Activated CD4-positive, alpha-beta T cell treated with anti-CD3 and anti-CD28 coated beads for 36 hours (primary cell): Measurements from ENCODE around the gene TICAM1. TPM values are rescaled to one million over a fixed set of nuclear protein-coding genes. Genes with fewer than 3 reads are reported as not detected.
A peak's percentile ranks its signal among the peaks of the same experiment; 100 is the strongest.
"Not testable (repeated sequence)": the region's sequence is repeated elsewhere in the genome, so short reads cannot be mapped to it uniquely, and the experiment has no call there.

Experiments
- ATAC-seq: fragments of 200-7000 bp; cut with Tn5 transposase; one replicate; pipeline ENCODE4 v1.10.0; 2021; ENCODE audit warnings: mild to moderate bottlenecking, moderate library complexity
- CTCF ChIA-PET: fragments of 350-600 bp; sonication (Branson Sonifier 250); formaldehyde crosslinking; loops from one replicate; lab custom pipeline; 2021; ENCODE audit warnings: antibody characterized with exemption; lab: Charles Lee
- POLR2A ChIA-PET: fragments of 350-600 bp; sonication (Branson Sonifier 250); formaldehyde crosslinking; loops from one replicate; lab custom pipeline; 2021; ENCODE audit warnings: antibody characterized with exemption, inconsistent platforms; lab: Charles Lee
- DNase-seq: peaks from one replicate; pipeline ENCODE4 v3.0.0-alpha.2; 2020
- H3K27ac Mint-ChIP-seq: one replicate; pipeline ENCODE4 v1.8.0; 2021; ENCODE audit warnings: mixed read lengths
- H3K27me3 Mint-ChIP-seq: one replicate; pipeline ENCODE4 v1.8.0; 2021; ENCODE audit warnings: mixed read lengths
- H3K36me3 Mint-ChIP-seq: one replicate; pipeline ENCODE4 v1.8.0; 2021; ENCODE audit warnings: low read depth, mixed read lengths
- H3K4me1 Mint-ChIP-seq: one replicate; pipeline ENCODE4 v1.8.0; 2021; ENCODE audit warnings: mixed read lengths
- H3K4me3 Mint-ChIP-seq: one replicate; pipeline ENCODE4 v1.8.0; 2021; ENCODE audit warnings: mild to moderate bottlenecking, moderate library complexity, mixed read lengths
- H3K9me3 Mint-ChIP-seq: one replicate; pipeline ENCODE4 v1.8.0; 2021; ENCODE audit warnings: low read depth, mixed read lengths
- intact Hi-C, 2 experiments: fragments of 100-400 bp; cut with DNase I in 1 of 2; cut with micrococcal nuclease in 1 of 2; formaldehyde crosslinking; loops; one replicate each; pipeline versions ENCODE4 v1.14.2 to v1.15.1; 2022 to 2024; cut with DNase I, micrococcal nuclease
- total RNA-seq, 2 experiments: library from RNA; stranded (reverse); gene quantifications; one replicate each; pipeline ENCODE4 v1.2.3, GENCODE V29; 2021

Gene TICAM1
- total RNA-seq, 2 experiments from 2014 or later: 23.4 to 24.1 TPM

DNA sequence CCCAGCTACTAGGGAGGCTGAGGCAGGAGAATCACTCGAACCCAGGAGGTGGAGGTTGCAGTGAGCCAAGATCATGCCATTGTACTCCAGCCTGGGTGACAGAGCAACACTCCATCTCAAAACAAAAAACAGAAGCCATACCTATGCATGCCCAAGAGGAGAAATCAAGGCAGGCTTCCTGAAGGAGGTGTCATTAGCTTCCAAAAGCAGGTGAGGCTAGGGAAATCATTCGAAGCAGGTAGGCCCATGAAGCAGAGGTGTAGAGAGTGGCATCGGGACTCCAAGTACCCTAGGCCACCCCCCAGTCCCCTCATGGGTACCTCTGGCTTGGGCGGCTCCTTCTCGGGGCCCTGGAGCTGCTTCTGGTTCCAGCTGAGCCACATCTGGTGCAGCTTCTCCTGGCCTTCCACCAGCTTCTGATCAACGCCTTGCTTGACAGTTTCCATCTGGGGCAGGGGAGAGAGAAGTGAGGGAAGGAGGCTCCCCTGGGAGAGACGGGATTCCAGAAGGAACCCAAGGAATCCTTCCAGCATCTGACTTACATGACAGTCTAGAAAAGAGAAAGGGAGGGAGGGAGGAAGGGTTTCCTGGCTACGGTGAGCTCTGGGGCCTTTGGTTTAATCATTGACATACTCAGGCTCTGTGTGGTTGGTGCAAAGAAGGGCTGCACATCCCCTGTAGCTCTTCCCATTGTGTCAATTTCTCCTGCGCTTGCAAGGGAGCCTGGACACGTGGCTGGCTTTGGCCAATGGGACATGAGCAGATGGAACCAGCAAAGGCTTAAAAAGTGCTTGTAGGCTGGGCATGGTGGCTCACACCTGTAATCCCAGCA lies 13.1 kb upstream of the TICAM1 start:
- Mint-ChIP-seq H3K27me3 (no peaks in the 10 kb centered on the region), H3K27ac (no peak overlapping the region), H3K9me3 (no peaks in the 10 kb centered on the region), H3K36me3 (peaks cover 13% of the 10 kb centered on the region), H3K4me3 (no peak overlapping the region), H3K4me1 (peaks cover 12% of the 10 kb centered on the region)
- ATAC-seq: no peak
- CTCF ChIA-PET: no interaction called here
- no peak for DNase-seq
- POLR2A ChIA-PET: no interaction called here
- intact Hi-C loops: no loop called here

DNA sequence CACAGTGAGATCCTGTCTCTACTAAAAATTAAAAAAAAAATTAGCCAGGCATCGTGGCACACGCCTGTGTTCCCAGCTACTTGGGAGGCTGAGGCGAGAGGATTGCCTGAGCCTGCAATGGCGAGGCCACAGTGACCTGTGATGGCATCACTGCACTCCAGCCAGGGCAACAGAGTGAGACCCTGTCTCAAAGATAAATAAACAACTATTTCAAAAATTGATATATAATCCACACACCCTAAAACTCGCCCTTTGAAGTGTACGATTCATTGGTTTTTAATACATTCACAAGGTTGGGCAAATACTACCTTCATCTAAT lies 12.1 kb upstream of the TICAM1 start:
- ATAC-seq (no peak), DNase-seq (no peak)
- Mint-ChIP-seq H3K4me1 (peaks cover 12% of the 10 kb centered on the region), H3K4me3 (no peak overlapping the region), H3K36me3 (peaks cover 20% of the 10 kb centered on the region), H3K27me3 (no peaks in the 10 kb centered on the region), H3K9me3 (no peaks in the 10 kb centered on the region), H3K27ac (no peak overlapping the region)
- POLR2A ChIA-PET: no interaction called here
- CTCF ChIA-PET: no interaction called here
- intact Hi-C loops: no loop called here

DNA sequence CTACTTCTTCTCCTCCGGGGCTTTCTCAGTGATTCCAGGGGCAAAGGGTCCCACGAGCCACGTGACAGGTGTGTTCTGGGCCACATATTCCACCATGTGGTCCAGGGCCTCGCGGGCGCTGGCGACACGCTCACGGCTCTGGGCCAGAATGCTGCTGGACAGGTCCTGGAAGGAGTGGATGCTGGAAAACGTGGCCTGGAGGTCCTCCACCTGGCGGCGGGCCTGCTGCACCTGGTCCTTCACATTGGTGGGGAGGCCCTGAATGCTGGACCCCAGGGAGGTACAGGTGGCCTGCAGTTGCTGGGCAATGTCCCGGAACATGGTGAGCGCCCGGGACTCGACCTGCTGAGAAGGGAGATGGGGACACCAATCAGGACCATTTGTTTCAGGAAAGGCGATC lies 7.7 kb upstream of the TICAM1 start:
- CTCF ChIA-PET: no interaction called here

DNA sequence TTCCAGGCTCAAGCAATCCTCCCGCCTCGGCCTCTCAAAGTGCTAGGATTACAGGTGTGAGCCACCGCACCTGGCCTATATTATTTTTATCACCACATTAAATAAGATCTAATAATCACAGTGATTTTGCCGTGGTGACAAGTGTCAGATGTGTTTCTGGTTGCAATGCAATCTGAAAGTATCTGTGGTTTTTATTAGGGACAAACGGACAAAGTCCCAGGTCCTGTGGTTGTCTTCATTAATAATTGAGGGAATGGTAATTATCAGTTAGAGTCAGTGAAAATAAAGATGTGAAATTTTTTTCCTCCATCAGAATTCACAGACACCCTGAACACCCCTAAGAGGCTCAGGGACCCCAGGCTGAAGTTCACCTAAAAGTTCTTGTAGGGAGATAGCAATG lies 1.3 kb upstream of the TICAM1 start:
- no peaks in the 10 kb centered on the region for H3K9me3 Mint-ChIP-seq
- peak overlapping the region; percentile 58 for H3K27ac Mint-ChIP-seq
- ChIA-PET CTCF (interaction anchor here (3.5 kb wide), 1 partner anchor 23 kb away, joined by 23 read pairs; no protein-coding TSS in a partner anchor), POLR2A (no interaction called here)
- H3K4me1 Mint-ChIP-seq: peaks cover 22% of the 10 kb centered on the region
- DNase-seq (no peak), ATAC-seq (no peak)
- H3K36me3 Mint-ChIP-seq: peaks cover 15% of the 10 kb centered on the region
- intact Hi-C loops: no loop called here
- H3K27me3 Mint-ChIP-seq: no peaks in the 10 kb centered on the region
- peak overlapping the region; percentile 20 for H3K4me3 Mint-ChIP-seq

More for the DNA sequence above, 7.7 kb upstream of the TICAM1 start:
- intact Hi-C loops: no loop called here
- POLR2A ChIA-PET: no interaction called here
- Mint-ChIP-seq H3K27ac (no peak overlapping the region), H3K36me3 (peaks cover 18% of the 10 kb centered on the region), H3K4me1 (peaks cover 12% of the 10 kb centered on the region), H3K27me3 (no peaks in the 10 kb centered on the region), H3K4me3 (no peak overlapping the region), H3K9me3 (no peaks in the 10 kb centered on the region)
- DNase-seq: no peak
- no peak for ATAC-seq

DNA sequence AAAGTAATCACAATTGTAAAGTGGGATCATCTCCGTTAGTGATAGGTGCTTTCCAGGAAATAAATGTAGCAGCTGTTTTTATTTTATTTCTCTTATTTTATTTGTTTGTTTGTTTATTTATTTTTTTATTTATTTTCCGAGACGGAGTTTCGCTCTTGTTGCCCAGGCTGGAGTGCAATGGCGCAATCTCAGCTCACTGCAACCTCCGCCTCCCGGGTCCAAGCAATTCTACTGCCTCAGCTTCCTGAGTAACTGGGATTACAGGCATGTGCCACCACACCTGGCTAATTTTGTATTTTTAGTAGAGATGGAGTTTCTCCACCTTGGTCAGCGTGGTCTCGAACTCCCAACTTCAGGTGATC lies 448 bp upstream of the TICAM1 start:
- ChIA-PET CTCF (interaction anchor here (2.2 to 3.5 kb wide), 2 partner anchors 19 to 22 kb away, joined by 15 to 23 read pairs; no protein-coding TSS in a partner anchor), POLR2A (interaction anchor here (1.2 kb wide), 1 partner anchor 41 kb away, joined by 5 read pairs; the partner anchor contains the start of gene FEM1A)
- H3K9me3 Mint-ChIP-seq, H3K27me3 Mint-ChIP-seq, ATAC-seq, DNase-seq: not testable (repeated sequence)
- Mint-ChIP-seq H3K36me3 (peaks cover 15% of the 10 kb centered on the region), H3K4me1 (peaks cover 22% of the 10 kb centered on the region), H3K4me3 (peak overlapping the region; percentile 85), H3K27ac (peak overlapping the region; percentile 86)
- intact Hi-C loops: loop anchor here (1.0 to 2.0 kb wide), 4 partner anchors 17 to 162 kb away; partner anchors contain the start of genes MYDGF (in 1 of the 2) and PLIN3 (in 1 of the 2)

DNA sequence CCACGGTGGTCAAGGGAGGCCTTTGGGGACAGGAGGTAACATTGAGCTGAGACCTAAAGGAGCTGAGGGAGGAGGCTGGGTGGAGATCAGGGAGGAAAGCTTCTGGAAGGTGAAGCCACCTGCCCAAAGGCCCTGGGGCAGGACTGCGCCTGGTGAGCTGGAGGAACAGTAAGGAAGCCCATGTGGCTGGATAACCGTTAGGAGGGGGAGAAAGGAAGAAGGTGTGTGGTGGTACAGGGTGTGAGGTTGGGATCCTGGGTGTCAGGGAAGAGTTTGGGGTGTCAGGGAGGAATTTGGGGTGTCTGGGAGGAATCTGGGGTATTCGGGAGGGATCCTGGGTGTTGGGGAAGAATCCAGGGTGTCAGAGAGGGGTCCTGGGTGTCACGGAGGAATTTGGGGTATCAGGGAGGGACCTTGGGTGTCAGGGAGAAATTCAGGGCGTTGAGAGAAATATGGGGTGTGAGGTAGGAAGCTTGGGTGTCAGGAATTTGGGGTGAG lies 695 bp downstream of the TICAM1 start:
- intact Hi-C loops: loop anchor here (1.0 to 2.0 kb wide), 4 partner anchors 16 to 161 kb away; partner anchors contain the start of genes MYDGF (in 1 of the 2) and PLIN3 (in 1 of the 2)
- POLR2A ChIA-PET: no interaction called here

DNA sequence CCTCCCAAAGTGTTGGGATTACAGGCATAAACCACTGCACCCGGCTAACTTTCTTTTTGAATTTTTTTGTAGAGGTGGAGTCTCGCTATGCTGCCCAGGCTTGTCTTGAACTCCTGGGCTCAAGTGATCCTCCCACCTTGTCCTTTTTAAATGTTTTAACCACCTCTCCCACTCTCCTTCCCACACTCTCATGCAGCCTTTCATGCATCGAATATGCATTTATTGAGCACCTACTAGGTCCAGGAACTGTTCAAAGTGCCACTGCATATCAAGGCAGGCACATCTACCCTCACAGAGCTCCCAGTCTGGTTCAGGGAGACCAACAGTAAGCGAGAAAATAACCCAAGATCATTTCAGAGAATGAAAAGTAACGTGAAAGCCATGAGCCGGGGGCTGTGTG lies 1.2 kb downstream of the TICAM1 start:
- H3K27me3 Mint-ChIP-seq: no peaks in the 10 kb centered on the region
- peak overlapping the region; percentile 85 for H3K4me3 Mint-ChIP-seq
- ATAC-seq: no peak
- H3K9me3 Mint-ChIP-seq: no peaks in the 10 kb centered on the region
- peaks cover 22% of the 10 kb centered on the region for H3K4me1 Mint-ChIP-seq
- peaks cover 15% of the 10 kb centered on the region for H3K36me3 Mint-ChIP-seq
- peak overlapping the region; percentile 87 for H3K27ac Mint-ChIP-seq
- intact Hi-C loops: loop anchor here in 1 of 2 experiments (2.0 kb wide), 1 partner anchor 16 kb away; no protein-coding TSS in a partner anchor
- POLR2A ChIA-PET: no interaction called here
- no peak for DNase-seq
- CTCF ChIA-PET: interaction anchor here (0.5 to 3.5 kb wide), 8 partner anchors 10 to 1132 kb away, joined by 3 to 23 read pairs (median 4); partner anchors contain the start of gene FEM1A

More for the DNA sequence above, 695 bp downstream of the TICAM1 start:
- Mint-ChIP-seq H3K4me3 (peak overlapping the region; percentile 85), H3K4me1 (peaks cover 22% of the 10 kb centered on the region), H3K27ac (peak overlapping the region; percentile 87), H3K36me3 (peaks cover 15% of the 10 kb centered on the region), H3K27me3 (no peaks in the 10 kb centered on the region), H3K9me3 (no peaks in the 10 kb centered on the region)
- ATAC-seq (no peak), DNase-seq (no peak)
- CTCF ChIA-PET: interaction anchor here (0.5 to 3.5 kb wide), 8 partner anchors 10 to 1132 kb away, joined by 3 to 23 read pairs (median 4); partner anchors contain the start of gene FEM1A

DNA sequence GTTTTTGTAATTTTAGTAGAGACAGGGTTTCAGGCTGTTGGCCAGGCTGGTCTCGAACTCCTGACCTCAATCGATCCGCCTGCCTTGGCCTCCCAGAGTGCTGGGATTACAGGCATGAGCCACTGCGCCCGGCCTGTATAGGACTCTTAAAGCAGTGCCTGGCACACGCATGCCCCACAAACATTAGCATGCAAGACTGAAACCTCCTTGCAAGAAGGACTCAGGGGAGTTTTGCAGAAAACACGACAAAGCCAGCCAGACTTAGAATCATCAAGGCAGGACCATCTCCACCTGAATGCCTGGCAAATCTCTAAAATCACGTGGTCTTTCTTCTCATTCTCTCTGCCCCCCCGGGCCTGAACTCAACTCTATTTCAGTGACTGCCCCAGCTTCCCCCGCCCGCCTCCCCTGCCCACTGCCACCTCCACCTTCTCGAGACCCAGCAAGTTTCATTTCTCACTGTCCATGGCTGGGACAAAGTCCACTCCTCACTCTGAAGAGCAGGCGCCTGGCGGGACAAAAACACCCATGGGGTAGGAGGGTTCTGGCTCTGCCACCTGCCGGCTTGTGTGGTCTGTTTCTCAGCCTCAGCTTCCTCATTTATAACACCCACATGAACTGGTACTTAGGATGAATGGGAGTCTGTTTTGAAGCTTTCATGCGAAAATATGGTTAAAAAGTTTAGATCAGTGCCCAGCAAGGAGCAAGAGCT lies 2.4 kb downstream of the TICAM1 start:
- no peak for ATAC-seq
- Mint-ChIP-seq H3K4me3 (peak overlapping the region; percentile 85), H3K36me3 (peaks cover 15% of the 10 kb centered on the region), H3K27me3 (no peaks in the 10 kb centered on the region), H3K27ac (peak overlapping the region; percentile 80), H3K4me1 (peaks cover 22% of the 10 kb centered on the region), H3K9me3 (no peaks in the 10 kb centered on the region)
- DNase-seq: no peak
- ChIA-PET CTCF (interaction anchor here (0.7 to 4.7 kb wide), 6 partner anchors 11 to 83 kb away, joined by 3 to 24 read pairs (median 8); partner anchors contain the start of gene FEM1A), POLR2A (interaction anchor here (0.7 kb wide), 1 partner anchor 281 kb away, joined by 4 read pairs; no protein-coding TSS in a partner anchor)
- intact Hi-C loops: no loop called here

DNA sequence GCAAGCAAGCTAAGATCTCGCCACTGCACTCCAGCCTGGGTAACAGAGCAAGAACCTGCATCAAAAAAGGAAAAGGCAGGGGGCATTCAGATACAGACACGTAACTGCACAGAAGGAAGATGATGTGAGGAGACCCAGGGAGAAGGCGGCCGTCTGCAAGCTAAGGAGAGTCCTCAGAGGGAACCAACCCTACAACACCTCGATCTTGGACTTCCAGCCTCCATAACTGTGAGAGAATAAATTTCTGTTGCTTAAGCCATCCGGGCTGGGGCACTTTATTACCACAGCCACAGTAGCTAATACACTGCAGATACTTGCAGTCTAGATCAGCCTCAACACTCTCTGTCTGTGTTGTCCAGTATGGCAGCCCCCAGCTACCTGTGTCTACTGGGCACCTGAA lies 7.9 kb downstream of the TICAM1 start:
- H3K4me3 Mint-ChIP-seq: no peak overlapping the region
- DNase-seq: no peak
- H3K9me3 Mint-ChIP-seq: no peaks in the 10 kb centered on the region
- intact Hi-C loops: no loop called here
- no peak overlapping the region for H3K27ac Mint-ChIP-seq
- H3K36me3 Mint-ChIP-seq: peaks cover 9% of the 10 kb centered on the region
- peaks cover 2% of the 10 kb centered on the region for H3K4me1 Mint-ChIP-seq
- ATAC-seq: no peak
- ChIA-PET CTCF (interaction anchor here (0.5 to 2.8 kb wide), 5 partner anchors 10 to 747 kb away, joined by 3 to 21 read pairs (median 4); partner anchors contain the start of gene FEM1A), POLR2A (no interaction called here)
- no peaks in the 10 kb centered on the region for H3K27me3 Mint-ChIP-seq

DNA sequence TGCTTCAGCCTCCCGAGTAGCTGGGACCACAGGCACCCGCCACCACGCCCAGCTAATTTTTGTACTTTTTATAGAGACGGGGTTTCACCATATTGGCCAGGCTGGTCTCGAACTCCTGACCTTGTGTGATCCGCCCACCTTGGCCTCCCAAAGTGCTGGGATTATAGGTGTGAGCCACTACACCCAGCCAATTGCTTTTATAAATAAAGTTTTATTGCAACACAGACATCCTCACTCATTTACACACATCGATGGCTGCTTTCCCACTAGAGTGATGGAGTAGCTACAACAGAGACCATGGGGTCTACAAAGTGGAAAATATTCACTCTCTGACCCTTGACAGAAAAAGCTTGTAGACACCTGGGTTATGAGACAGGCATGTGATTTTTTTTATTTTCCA lies 9.2 kb downstream of the TICAM1 start:
- not testable (repeated sequence) for DNase-seq

DNA sequence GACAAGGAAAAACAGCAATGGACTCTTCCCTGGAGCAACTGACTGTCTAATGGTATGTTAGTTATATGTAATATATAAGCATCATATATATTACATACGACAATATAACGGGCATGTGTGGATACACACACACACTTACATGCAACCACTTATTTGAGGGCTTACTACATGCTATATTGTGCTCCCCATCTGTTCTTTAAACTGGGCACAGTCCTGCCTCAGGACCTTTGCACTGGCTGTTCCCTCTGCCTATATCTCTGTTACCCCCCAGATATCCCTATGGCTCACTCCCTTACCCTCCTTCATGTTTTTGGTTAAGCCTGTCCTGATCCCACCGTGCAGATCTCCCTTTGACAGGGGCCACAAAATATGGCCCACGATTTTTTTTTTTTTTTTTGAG lies 10.2 kb downstream of the TICAM1 start:
- CTCF ChIA-PET: no interaction called here
- Mint-ChIP-seq H3K27ac (peak overlapping the region; percentile 6), H3K4me1 (no peaks in the 10 kb centered on the region), H3K4me3 (no peak overlapping the region), H3K36me3 (peaks cover 21% of the 10 kb centered on the region), H3K9me3 (no peaks in the 10 kb centered on the region), H3K27me3 (no peaks in the 10 kb centered on the region)
- DNase-seq: no peak
- ATAC-seq: no peak
- intact Hi-C loops: no loop called here
- POLR2A ChIA-PET: no interaction called here

More for the DNA sequence above, 9.2 kb downstream of the TICAM1 start:
- POLR2A ChIA-PET, H3K4me3 Mint-ChIP-seq, H3K4me1 Mint-ChIP-seq, H3K27ac Mint-ChIP-seq, intact Hi-C loops, ATAC-seq, H3K27me3 Mint-ChIP-seq, H3K9me3 Mint-ChIP-seq: not testable (repeated sequence)
- H3K36me3 Mint-ChIP-seq: peaks cover 11% of the 10 kb centered on the region
- CTCF ChIA-PET: interaction anchor here (0.6 to 2.8 kb wide), 3 partner anchors 13 to 29 kb away, joined by 5 to 21 read pairs (median 9); no protein-coding TSS in a partner anchor
